ENCODE results near the gene PCP2.

DNA sequence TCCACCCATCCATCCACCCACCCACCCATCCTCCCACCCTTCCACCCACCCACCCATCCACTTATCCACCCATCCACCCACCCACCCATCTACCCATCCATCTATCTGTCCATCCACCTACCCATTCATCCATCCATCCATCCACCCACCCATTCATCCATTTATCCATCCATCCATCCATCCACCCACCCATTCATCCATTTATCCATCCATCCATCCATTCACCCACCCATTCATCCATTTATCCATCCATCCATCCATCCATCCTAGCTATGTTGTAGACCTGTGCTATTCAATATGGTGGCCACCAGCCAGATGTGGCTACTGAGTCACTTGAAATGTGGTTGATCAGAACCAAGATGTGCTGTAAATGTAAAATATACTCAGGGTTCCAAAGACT is 32.8 kb downstream of the PCP2 start:
- TF ChIP-seq EZH2 (IDR thresholded peaks at IDR 0.05): no peak
- TF ChIP-seq FOXP2 (optimal IDR thresholded peaks at IDR 0.05; ENCODE audit: control extremely low read depth, extremely low read length, insufficient read depth): no peak
- TF ChIP-seq POLR2AphosphoS5 (IDR thresholded peaks at IDR 0.05; ENCODE audit: borderline replicate concordance, low read depth, low read length): no peak

All from SK-N-MC (cell line).